Sigmoid colon (tissue), 4 donors: Measurements from ENCODE around the gene WFDC2.

Source experiments
- CTCF ChIP-seq, 4 experiments: fragments of 450-650 bp in 3 of 4; fragments of 200-600 bp in 1 of 4; IDR thresholded peaks; one replicate each; pipeline ENCODE4 v1.5.1; 2016 to 2019; ENCODE audit warnings: antibody characterized with exemption in 4 of 4, mild to moderate bottlenecking in 3 of 4, moderate library complexity in 2 of 4
- EP300 ChIP-seq, 4 donors: sonication (generic); formaldehyde crosslinking; IDR thresholded peaks; one replicate each; pipeline ENCODE4 v1.6.1; 2017; ENCODE audit warnings: antibody characterized with exemption in 4 of 4
- POLR2A ChIP-seq, 2 donors: fragments of 450-650 bp; IDR thresholded peaks; one replicate each; pipeline ENCODE4 v1.6.1; 2016; ENCODE audit warnings: antibody characterized with exemption in 2 of 2, mild to moderate bottlenecking in 2 of 2, moderate library complexity in 2 of 2
- POLR2AphosphoS5 ChIP-seq, 4 donors: sonication (generic); formaldehyde crosslinking; IDR thresholded peaks; one replicate each; pipeline ENCODE4 v1.6.1; 2017; ENCODE audit warnings: antibody characterized with exemption in 4 of 4

GRCh38 chr20:45523821-45524220, 54.3 kb downstream of the WFDC2 start:
- TF ChIP-seq CTCF (IDR thresholded peaks at IDR 0.05) (no peak), POLR2AphosphoS5 (IDR thresholded peaks at IDR 0.05) (no peak), EP300 (IDR thresholded peaks at IDR 0.05) (no peak), POLR2A (IDR thresholded peaks at IDR 0.05) (no peak)
